Activated naive CD4-positive, alpha-beta T cell (primary cell): ENCODE data around the gene EID3.
"Not testable (repeated sequence)": the region's sequence is repeated elsewhere in the genome, so short reads cannot be mapped to it uniquely, and the experiment has no call there.

Source experiments
- DNase-seq, 4 experiments: peaks; one replicate each; lab custom pipeline; 2025; lab: John Stamatoyannopoulos, UW

EID3 gene

GRCh38 chr12:104290320-104290719, 13.2 kb upstream of the EID3 start:
- no peak for DNase-seq

DNA sequence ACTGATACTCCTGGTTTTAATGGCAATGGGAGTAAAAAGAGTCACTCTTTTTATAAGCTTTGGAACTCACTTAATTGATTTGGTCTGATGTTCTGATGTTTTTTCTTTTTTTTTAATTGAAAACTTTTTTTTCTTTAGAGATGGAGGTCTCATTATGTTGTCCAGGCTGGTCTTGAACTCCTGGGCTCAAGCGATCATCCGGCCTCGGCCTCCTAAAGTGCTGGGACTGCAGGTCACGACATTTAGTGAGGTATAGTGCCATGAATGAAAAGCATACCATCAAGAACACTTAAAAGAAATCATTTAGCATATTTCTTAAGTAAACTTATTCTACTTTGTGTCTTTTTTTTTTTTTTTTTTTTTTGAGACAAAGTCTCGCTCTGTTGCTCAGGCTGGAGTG, 12.7 kb upstream of the EID3 start:
- DNase-seq = no peak

- DNase-seq = no peak
Measured at GRCh38 chr12:104291867-104292524, 11.5 kb upstream of the EID3 start.

DNA sequence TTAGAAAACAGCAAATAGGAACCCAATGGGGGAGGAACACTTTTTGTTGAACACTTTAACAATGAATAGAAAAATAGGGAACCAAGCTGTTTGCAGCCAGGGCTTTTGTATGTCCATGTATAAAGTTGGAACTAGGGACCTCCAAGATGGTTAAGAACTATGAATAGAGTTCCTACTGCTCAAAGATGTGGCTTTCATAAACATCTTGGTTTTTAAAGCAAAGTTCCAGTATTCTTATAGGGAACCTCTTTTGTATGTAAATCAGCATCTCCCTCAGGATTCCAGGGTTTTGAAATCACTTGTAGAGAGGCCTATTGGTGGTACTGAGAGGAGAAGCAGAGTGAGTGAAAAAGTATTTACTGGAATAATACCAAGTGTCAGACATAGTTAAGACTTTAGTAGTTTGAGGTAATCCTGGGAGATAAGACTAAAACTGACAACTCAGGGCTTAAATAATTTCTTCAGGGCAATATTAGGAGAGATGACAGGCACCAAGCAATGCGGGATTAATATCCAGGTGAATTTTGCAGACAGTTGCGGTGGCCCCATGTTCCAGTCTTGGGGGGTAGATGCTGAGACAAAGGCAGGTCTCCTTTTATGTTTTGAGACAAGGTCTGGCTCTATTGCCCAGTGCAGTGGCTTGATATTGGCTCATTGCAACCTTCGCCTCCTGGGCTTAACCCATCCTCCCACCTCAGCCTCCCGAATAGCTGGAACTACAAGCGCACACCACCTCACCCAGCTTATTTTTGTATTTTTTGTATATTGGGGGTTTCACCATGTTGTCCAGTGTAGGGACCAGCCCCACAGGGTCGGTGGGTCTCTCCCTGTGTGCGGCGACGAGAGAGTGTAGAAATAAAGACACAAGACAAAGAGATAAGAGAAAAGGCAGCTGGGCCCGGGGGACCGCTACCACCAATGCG, 10.4 kb upstream of the EID3 start:
- DNase-seq = no peak

- not testable (repeated sequence) for DNase-seq
Measured at GRCh38 chr12:104294158-104294859, 9.2 kb upstream of the EID3 start.

GRCh38 chr12:104294927-104295668, 8.4 kb upstream of the EID3 start:
- DNase-seq = no peak

DNA sequence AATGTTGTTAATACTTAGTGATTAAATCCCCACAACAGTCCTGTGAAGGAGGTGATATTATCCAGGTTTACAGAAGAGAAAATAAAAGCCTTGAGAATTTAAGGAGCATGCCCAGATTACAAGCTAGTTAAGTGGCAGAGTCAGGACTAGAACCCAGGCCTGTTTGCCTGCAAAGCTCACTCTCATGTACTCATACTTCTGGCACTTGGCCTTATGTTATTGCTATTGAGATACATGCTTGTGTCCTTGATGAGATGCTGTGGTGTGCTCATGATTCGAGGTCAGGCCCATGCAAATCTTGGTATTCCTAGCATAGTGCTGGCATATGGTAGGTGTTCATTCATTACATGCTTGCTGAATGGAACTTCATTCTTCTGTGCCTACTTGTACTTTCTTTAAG, 7.6 kb upstream of the EID3 start:
- no peak for DNase-seq

- no peak for DNase-seq
Measured at GRCh38 chr12:104296718-104297117, 6.8 kb upstream of the EID3 start.

DNA sequence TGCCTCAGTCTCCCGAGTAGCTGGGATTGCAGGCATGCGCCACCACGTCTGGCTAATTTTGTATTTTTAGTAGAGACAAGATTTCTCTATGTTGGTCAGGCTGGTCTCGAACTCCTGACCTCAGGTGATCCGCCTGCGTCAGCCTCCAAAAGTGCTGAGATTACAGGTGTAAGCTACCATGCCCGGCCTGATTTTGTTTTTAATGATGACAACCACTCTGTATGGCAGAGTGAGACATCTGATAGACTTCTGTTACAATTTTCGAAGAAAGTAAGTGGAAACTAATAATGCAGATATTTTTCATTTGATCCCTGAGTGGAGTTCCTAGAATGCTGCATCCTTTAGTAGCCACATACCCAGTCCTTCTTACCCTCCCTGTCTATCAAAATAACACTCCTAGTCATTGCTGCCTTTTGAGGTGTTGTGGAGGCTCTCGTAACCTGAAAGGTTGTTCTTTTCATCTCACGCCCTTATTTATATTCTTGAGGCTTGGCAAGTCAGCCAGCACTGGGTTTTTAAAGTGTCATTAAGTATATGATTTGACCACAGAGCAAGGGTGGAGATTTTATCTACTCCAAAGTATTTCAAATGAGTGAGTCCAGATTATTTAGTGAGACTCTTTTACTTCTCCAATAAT, 5.9 kb upstream of the EID3 start:
- DNase-seq = no peak

GRCh38 chr12:104299842-104300481, 3.6 kb upstream of the EID3 start:
- DNase-seq = no peak

- DNase-seq = no peak
Measured at GRCh38 chr12:104304261-104305009, 896 bp downstream of the EID3 start.

- DNase-seq = no peak
Measured at GRCh38 chr12:104305349-104305748, 1.8 kb downstream of the EID3 start.

DNA sequence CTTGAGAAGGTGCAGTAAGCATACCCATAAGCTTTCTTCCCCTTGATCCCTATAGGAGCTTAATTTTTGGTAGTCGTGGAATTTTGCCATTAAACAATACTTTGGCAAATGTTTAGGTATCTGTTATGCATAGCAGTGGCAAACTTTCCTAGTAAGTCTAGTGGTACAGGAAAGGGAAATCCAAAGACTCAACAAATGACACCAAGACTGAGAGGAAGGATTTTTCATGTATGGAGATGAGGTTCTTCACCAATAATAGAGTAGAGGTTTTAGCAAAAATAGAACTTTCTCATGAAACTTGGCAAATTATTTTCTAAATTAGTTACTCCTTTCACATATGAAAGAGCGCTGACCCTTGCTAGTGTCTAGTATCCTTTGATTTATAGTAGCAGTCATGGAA, 2.8 kb downstream of the EID3 start:
- DNase-seq = no peak

- DNase-seq = no peak
Measured at GRCh38 chr12:104306943-104307654, 3.6 kb downstream of the EID3 start.

DNA sequence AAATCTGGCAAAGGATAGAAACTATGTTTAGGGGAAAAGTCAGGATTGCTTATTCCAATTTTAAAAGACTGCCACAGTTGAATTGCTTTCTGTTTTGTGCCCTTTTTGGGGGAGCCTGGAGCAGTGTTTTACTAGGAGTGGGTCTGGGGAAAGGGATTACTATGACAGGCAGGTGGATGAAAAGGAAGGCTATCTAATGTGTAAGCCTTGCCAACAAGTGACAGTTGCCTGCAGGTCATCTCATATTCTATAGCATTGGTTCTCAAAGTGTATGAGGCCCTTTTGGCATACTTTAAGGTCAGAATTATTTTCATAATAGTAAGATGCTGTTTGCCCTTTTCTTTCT, 4.1 kb downstream of the EID3 start:
- DNase-seq = no peak

DNA sequence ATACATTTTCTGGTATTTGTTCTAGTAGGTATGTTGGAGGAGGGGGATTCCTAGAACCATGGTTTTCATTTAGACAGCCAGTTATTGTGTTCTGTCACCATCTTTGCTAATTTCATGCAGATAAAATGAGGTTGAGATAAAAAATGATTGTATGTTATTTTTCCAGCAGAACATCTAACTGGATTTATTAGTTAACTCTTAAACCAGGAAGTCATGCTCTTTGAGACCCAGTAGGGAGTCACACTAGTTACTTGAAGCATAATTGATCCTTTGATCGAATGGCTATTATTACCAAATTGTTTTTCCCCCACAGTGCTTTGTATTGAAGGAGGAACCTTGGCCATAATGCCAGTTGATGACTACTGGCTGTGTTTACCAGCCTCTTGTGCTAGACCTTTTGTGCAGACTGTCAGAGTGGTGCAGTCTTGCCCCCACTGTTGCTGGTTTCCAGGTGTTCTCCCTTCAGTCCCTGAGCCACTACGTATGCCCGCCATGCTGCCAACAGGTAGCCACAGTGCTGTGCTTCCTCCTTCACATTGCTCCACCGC, 6.0 kb downstream of the EID3 start:
- DNase-seq = no peak

GRCh38 chr12:104310751-104311633, 7.5 kb downstream of the EID3 start:
- no peak for DNase-seq

DNA sequence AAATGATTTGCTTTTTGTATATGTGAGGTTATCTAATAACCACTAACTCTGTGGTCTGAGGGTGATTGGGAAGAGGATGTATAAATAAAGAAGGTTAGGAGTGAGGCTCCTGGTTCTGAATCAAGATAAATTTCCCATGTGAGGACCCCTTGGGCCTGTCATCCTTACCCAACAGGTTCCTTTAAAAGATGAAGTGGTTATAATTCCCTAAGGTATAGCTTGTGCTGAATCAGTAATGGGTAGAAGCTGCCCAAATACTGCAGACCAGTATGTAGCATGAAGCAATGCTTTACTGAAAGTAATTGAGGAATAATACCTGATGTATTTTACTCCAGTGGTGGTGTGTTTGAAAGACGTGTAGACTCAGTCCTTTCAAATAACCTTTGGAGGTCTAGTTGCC, 8.7 kb downstream of the EID3 start:
- no peak for DNase-seq

GRCh38 chr12:104312654-104313053, 9.1 kb downstream of the EID3 start:
- DNase-seq = no peak
